NCI-H146 treated with DMSO at 0.1 percent for 48 hours (cell line): ENCODE data around the gene CTNNA2.
A peak's percentile ranks its signal among the peaks of the same experiment; 100 is the strongest.
"Not testable (repeated sequence)": the region's sequence is repeated elsewhere in the genome, so short reads cannot be mapped to it uniquely, and the experiment has no call there.

Experiments used
- DNase-seq: peaks from one replicate; lab custom pipeline; 2025; ENCODE audit not compliant: unreplicated experiment; lab: John Stamatoyannopoulos, UW

Gene CTNNA2

DNA sequence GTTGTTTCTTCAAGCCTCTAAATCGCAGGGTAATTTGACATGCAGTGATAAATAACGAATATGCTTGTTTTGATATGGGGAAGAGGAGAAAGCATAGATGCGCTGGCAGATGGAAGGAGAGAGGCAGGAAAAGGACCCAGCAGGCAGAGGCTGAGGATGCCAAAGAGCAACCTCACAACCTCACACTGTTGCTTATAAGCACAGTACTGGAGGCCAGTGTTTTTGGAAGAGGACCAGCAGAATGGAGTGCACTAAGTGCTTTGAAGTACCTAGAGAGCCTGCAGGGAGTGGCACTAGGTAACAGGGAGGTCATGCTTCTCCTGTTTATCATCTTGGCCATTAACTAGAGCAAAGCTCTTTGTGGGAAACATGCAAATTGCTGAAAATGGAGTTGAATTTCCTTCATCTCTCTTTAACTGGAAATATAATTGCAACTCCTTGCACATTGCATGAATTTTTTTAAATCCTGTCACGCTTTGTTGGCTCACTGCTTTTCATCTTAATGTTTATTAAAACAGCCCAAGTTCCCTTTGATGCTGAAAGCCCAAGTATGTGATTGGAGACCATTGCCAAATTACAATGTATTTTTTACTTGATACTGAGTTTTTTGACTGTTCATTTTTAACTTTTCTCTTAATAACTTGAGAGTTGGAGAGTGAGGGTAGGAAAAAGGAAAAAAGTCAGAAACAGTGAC, 555.3 kb downstream of the CTNNA2 start:
- DNase-seq = no peak

DNA sequence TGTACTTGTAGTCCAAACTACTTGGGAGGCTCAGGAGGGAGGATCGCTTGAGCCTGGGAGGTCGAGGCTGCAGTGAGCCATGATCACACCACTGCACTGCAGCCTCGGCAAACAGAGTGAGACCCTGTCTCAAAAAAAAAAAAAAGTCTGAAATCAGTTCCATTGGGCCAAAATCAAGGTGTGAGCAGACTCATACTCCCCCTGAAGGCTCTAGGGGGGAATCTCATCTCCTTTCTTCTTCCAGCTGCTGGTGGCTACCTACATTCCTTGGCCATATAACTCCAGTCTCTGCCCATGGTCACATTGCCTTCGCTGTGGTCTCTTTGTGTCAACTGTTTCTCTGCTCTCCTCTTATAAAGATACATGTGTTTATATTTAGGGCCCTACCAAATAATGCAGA, 557.7 kb downstream of the CTNNA2 start:
- DNase-seq = no peak

DNA sequence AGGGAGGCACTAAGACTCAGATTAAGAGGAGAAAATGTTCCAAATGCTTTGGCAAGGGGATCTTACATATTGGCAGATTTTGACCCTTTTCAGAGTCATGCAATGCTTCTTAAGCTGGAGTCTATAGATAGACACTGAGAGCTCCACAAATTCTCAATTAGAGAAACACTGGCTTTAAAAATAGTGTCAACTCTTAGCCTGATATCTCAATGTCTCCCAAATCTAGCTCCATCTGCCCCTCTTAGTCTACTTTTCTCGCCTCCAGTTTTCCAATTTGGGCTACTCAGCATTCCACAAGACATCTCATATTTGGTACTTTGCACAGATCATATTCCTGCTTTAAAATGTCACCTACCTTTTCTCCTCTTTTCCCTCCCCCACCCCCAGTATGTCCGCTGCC, 559.1 kb downstream of the CTNNA2 start:
- DNase-seq = no peak

DNA sequence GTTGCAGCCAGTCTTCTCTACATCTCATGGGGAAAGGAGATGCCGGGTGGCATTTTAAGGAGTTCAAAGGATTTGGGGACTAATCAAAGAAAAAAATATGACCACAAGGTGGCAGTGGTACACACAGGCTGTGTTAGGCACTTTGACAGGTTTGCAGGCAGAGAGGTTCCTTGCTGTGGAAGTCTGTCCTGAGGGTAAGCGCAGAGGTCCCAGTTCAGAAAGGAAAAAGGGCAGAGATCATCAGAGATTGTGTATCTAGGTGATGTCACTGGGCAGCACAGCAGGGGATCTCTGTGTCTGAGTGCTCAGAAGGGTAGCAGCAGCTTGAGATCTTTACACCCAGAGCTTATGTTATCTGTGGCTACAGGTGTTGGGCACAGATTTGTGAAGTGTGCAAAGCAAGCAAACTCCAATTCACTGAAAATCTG, 560.3 kb downstream of the CTNNA2 start:
- peak; percentile 10 for DNase-seq

DNA sequence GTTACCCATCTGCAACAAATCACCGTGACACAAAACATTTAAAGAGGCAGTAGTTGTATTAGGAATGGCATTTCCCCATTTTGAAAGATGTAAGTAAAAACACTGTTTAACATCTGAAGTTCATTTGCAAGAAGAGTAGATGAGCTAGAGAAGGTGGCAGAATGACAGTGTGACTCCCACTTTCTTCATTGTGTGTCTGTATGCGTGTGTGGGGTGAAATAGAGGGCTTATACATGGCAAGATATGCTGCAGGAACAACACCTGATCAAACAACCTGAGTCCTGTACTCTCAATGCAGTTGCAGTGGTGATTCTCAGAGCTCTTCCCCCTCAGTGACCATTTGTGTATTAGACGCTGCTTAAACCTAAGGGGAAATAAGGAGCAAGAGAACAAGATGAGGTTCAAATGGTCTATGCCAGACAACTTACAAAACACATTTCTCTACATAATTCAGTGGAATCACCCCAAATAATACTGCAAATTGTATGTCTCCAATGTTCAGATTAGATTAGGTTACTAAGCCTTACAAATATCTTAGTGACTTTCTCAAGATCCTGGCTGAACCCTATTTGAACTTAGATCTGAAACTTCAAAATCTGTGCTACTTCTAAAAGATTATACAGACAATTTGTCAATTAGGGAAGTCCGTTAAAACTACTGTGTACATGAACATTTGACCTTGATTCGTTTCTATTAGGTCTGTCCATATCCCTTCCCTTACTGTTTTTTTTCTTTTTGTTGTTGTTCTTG, 561.6 kb downstream of the CTNNA2 start:
- DNase-seq = no peak

DNA sequence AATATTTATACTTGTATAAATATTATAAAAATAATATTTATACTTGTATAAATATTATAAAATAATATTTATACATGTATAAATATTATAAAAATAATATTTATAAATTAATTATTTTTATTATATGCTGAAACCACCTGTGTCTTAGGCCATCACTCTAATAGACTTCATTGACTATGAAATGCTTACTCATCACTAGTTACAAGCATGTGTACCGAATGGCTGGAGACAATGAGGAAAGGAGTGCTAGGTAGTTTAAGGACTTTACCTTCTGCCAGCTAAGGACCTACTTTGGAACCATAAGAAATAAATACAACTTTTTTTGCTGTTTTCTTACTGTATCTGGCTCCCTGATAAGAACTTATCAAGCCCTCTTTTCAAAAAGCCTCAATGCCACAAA, 562.9 kb downstream of the CTNNA2 start:
- DNase-seq = no peak

DNA sequence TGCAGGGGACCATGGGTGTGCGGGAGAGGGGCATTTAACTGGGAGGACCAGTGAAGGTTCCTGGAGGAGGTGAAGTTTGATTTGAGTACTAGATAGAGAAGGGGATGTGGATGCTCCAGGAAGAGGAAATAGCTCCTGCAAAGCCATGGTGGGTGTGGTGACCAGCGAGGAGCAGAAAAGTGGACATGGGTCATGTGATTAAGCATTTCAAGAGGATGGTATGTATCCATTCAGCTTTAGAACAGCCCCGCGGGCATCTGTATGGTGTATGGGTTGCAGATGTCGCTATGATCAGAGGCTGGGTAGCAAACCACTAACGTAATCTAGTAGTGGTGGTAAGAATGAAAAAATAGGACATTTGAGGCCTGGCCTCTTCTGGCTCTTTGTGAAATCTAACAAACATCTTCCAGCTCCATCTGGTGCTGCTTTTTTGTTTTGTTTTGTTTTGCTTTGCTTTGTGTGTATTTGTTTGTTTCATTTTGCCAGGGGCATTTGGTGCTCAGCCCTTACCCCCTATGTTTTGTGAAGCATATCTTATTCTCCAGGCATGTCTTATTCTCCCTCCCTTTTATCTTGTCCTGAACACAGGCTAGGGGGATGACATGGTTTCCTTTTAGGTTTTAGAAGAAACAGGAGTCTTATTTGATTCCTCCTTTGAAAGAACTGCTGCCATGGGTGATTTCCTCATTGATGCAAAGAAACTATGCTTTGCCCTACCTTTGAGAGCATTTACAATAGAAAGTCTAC, 565.6 kb downstream of the CTNNA2 start:
- no peak for DNase-seq

DNA sequence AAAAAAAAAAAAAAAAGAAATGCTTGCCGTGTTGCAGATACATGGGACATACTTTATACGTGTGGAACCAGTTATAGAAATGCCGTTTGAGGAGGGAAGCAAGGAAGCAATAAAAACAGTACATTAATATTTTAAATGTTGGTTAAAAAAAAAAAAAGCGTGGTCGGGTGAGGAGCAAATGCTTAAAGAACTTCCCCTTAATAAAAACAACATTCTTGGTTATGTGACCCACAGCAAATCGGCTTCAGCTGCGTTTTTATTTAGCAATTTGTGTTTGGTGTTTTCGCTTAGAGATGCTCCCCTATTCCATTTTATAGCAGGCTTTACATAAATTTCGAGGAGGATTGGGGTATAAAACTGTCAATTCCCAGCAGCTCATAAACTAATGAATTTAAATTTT, 568.1 kb downstream of the CTNNA2 start:
- no peak for DNase-seq

DNA sequence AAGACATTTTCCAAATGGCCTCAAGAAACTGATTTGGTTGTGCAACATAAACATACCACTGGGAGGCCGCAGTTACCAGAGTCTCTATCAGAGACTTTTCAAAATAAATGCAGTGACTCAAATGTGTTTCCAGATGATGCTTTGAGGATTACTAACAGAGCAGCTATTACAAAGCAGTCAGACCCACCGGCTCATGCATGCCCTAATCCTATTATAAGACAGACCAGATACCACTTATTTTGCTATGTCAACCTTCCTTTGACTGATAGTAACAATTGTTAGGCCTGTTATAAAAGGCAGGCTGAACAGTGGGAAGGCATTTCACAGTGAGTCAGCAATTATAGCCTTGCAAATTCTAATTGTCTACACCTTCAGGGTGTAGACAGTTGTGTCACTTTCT, 574.0 kb downstream of the CTNNA2 start:
- no peak for DNase-seq

DNA sequence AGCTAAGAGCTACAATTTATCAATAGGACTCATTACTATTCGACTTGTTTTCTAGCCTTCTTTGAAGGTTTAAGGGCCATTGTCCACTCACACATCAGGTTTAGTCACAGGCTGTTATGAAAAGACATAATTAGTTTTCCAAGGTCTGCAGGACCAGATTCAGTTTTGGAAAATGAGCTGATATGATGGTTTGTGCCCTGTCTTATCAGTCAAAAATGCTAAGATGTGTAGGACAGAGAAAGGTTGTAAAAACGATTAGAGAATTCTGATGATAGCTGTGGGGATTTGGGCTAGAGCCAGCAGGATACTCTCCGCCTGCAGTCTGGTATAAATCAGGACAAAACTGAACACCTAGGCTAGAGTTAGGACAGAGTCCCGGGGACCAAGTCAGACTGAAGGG, 578.4 kb downstream of the CTNNA2 start:
- no peak for DNase-seq

DNA sequence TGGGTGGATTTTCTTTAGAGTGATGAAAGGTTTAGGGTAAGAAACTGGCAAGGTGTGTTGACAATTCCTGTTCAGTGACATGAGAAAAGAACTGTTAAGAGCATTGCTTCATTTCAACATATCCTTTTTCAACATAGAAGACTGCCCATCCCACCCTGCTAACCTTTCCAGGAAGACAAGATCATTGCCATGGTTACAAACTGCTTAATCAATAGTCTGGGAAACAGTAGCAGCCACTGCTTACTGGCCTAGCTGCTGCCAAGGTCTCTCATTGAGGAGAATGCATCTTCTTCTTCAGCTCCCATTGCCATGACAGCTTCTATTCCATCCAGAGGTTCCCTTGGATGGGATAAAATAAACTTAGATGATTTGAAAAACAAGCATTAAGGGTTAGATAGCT, 579.6 kb downstream of the CTNNA2 start:
- DNase-seq = no peak

DNA sequence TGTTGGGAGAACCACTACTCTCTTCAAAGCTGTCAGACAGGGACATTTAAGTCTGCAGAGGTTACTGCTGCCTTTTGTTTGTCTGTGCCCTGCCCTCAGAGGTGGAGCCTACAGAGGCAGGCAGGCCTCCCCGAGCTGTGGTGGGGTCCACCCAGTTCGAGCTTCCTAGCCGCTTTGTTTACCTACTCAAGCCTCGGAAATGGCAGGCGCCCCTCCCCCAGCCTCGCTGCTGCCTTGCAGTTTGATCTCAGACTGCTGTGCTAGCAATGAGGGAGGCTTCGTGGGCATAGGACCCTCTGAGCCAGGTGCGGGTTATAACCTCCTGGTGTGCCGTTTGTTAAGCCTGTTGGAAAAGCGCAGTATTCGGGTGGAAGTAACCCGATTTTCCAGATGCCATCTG, 585.7 kb downstream of the CTNNA2 start:
- DNase-seq = not testable (repeated sequence)

DNA sequence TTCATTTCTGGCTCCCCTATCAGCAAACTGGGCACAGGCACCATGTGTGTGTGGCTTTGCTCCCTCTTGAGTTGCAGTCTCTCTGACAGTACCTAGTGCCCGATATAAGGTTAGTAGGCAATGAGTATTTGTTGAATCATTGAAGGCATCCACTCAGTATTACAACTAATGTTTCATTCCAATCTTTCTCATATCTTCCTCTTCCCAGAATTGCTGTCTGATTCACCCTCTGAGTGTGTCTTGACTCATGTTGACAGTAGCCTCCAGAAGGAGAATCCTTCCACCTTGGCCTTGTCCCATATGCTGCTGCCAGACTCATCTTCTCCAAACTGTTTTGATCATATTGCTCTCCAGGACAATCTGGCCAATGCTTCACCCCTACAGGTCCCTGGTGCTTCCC, 589.2 kb downstream of the CTNNA2 start:
- DNase-seq = no peak

DNA sequence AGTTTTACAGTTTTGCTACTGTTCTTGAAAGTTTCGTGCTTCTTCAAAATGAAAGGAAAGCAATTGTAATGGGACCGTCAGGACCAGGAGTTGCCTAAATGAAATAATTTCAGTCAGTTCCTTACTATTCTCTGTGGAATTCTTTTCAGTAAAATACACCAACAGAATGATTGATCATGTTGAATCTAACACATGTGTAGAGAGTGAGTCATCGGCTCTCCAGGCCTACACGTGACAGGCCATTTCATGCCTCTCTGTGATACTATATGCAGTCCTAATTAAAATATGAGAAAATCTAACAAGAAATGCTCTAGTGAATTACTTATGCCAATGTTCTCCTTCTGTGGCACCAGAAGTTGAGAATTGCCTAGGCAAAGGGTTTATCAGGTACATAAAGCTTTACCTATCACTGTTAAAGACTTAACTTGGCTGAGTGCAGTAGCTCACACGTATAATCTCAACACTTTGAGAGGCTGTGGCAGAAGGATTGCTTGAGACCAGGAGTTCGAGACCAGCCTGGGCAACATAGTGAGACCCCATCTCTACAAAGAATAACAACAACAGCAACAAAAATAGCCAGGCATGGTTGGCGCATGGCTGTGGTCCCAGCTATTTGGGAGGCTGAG, 592.3 kb downstream of the CTNNA2 start:
- no peak for DNase-seq

DNA sequence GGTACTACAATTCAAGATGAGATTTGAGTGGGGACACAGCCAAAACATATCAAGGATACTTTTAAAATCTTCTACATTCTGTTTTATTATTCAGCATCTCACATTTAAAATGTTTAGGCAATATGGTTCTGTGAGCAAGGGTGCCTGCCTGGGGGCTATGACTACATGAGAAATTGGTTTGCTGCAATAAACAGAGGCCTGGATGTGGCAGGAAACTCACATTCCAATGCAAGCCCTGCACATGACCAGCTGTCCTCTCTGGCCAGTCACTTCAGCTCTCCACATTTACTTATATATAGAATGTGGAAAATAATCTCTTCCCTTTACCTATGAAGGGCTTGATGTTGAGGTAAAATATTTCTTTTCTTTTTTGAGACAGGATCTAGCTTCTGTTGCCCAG, 598.3 kb downstream of the CTNNA2 start:
- no peak for DNase-seq

DNA sequence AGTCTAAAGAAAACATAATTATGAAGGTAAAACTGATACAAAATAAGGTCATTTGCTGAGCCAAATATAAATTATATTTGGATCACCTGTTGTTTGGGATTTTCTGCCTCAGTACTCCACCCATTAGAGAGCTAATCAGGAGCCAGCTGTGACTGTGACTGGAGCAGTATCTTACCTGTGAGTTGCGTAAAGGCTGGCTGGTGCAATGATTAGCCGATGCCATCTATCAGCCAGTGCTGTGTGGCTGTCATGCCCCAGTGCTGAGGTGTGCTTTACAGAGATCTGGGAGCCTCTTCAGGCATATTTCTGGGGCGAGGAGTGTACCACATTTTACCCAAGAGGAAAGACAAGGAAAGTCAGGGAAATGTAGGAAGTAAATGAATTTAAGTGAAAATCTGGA, 599.9 kb downstream of the CTNNA2 start:
- DNase-seq = no peak

DNA sequence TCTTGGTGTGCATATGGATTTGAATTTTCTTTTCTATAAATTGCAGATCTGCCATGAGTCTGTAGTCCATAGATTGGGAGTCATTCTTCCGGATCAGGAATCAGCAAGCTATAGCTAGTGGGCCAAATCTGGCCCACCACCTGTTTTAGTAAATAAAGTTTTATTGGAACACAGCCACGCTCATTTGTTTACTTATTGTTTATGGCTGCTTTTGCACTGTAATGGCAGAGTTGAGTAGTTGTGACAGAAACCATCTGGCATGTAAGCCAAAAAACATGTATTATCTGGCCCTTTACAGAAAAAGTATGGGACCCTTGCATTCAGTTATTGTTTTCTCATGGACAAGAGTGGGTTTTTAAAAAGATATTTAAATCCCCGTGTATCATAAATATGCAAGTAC, 600.5 kb downstream of the CTNNA2 start:
- DNase-seq = no peak

DNA sequence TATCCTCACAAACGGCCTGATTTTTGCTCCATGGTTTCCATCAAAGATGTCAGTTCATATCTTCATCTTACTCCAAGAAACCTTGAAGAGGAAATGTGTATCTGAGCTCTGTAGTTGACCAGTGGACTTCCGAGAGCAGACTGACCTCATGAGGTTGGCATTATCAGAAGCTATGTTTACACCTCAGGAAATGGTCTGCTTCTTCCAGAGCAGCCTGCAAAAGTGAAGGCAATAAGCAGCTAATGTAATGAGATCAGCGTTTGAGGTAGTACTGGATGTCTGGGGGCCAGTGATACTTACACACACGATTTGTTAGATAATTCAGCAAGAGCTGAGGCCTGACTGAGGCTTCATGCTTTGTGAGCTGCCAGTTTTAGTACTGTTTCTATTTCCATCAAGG, 602.0 kb downstream of the CTNNA2 start:
- DNase-seq = no peak

DNA sequence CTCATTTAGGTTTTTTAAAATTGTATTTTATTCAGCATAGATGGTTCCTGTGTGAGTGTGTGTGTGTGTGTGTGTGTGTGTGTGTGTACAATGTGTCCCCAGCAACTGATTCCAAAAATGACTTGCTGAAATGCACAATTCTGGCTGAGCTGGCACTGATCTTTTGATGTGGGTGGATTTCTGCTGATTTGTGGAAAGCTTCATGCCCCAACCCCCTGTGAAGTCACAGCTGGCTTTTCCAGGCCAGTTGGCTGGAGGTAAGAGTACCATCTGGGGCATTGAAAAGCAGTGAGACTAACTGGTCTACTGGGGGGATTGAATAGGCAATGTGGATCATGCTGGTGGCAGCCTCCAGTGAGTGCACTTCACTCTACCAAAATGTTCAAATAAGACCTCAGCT, 604.5 kb downstream of the CTNNA2 start:
- no peak for DNase-seq

DNA sequence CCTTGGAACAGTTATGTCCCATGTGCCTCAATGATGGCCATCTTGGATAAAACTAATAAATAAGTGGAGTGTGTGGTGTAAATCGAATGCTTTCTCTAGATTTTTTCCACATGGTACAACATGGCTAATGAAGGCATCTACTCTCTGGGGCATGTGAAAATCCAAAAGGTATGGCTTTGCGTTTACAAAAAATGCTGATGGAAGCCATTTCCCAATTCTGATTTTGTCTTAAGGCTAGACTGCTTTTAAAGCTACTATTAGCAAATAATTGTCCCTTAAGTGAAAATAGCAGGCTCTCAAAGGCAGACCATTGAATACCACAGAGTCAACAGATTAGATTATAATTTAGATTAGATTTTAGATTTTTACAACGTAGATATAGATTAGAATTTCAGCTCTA, 608.0 kb downstream of the CTNNA2 start:
- DNase-seq = no peak

DNA sequence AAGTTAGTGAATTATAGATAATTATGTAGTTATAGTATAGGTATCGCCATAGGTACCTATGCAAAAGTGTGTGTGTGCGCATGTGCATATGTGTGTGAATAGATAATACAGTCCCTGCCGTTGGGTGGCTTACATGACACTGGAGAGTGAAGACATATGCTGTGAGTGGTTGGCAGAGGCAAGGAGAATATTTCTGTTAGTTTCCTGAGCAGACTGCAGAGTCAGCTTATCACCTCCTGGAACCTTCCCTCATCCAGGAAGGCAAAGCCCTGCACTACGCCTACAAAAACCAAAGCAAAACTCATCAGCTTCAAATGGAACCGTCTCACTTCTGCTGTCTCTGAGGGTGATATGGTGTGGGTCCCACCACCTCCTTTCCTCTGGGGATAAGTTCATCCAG, 609.8 kb downstream of the CTNNA2 start:
- no peak for DNase-seq
